Liver (tissue), 9 donors: ENCODE measurements around the gene RASIP1. TPM values are rescaled to one million over a fixed set of nuclear protein-coding genes. Genes with fewer than 3 reads are reported as not detected.
A peak's percentile ranks its signal among the peaks of the same experiment; 100 is the strongest.

Source experiments
- DNase-seq: peaks from one replicate; pipeline ENCODE4 v3.0.0-alpha.2; 2017; ENCODE audit warnings: low spot score
- H3K27ac ChIP-seq, 2 donors: one replicate each; pipeline ENCODE4 v1.7.0; 2013; ENCODE audit warnings: inconsistent platforms in 2 of 2, low read length in 2 of 2, control low read depth in 1 of 2, low read depth in 1 of 2, mild to moderate bottlenecking in 1 of 2
- H3K27me3 ChIP-seq, 4 donors: one replicate each; pipeline versions ENCODE4 v1.6.1 to v1.7.0; 2013; ENCODE audit warnings: low read length in 3 of 4, inconsistent platforms in 1 of 4, mild to moderate bottlenecking in 1 of 4, moderate library complexity in 1 of 4; ENCODE audit not compliant: control insufficient read depth in 4 of 4, insufficient read depth in 4 of 4
- H3K36me3 ChIP-seq, 4 donors: one replicate each; pipeline versions ENCODE4 v1.6.1 to v1.7.0; 2013; ENCODE audit warnings: low read length in 3 of 4, mild to moderate bottlenecking in 3 of 4, low read depth in 1 of 4, moderate library complexity in 1 of 4; ENCODE audit not compliant: control insufficient read depth in 4 of 4, insufficient read depth in 3 of 4
- H3K4me1 ChIP-seq, 4 donors: one replicate each; pipeline versions ENCODE4 v1.6.1 to v1.7.0; 2013; ENCODE audit warnings: low read length in 3 of 4, mild to moderate bottlenecking in 3 of 4, moderate library complexity in 1 of 4; ENCODE audit not compliant: control insufficient read depth in 4 of 4, insufficient read depth in 4 of 4
- H3K4me3 ChIP-seq, 3 donors: one replicate each; pipeline versions ENCODE4 v1.6.1 to v1.7.0; 2013; ENCODE audit warnings: low read length in 3 of 3, control low read depth in 1 of 3, low read depth in 1 of 3, mild to moderate bottlenecking in 1 of 3
- H3K9ac ChIP-seq, 2 donors: one replicate each; pipeline ENCODE4 v1.7.0; 2013; ENCODE audit warnings: low read length in 2 of 2, mild to moderate bottlenecking in 2 of 2, moderate library complexity in 2 of 2, control low read depth in 1 of 2, low read depth in 1 of 2
- H3K9me3 ChIP-seq, 4 donors: one replicate each; pipeline versions ENCODE4 v1.6.1 to v1.7.0; 2013; ENCODE audit warnings: low read length in 3 of 4; ENCODE audit not compliant: control insufficient read depth in 4 of 4
- CTCF ChIP-seq: fragments of 150-350 bp; IDR thresholded peaks from 2 replicates; pipeline ENCODE4 v1.5.1; 2017; ENCODE audit warnings: improper control_type of control experiment, low read depth, low read length; ENCODE audit not compliant: missing input control
- FOXA2 ChIP-seq: IDR thresholded peaks from 2 replicates; pipeline ENCODE4 v1.6.1; 2016; ENCODE audit warnings: antibody characterized with exemption
- GABPA ChIP-seq, 2 donors: IDR thresholded peaks in 1 of 2; conservative IDR thresholded peaks in 1 of 2; 2 replicates each; pipeline ENCODE4 v1.6.1; 2016; ENCODE audit warnings: antibody characterized with exemption in 2 of 2, mild to moderate bottlenecking in 1 of 2, moderate library complexity in 1 of 2
- HNF4A ChIP-seq, 2 donors: conservative IDR thresholded peaks; 2 replicates each; pipeline ENCODE4 v1.6.1; 2016; ENCODE audit warnings: antibody characterized with exemption in 2 of 2, mild to moderate bottlenecking in 2 of 2
- NR2F2 ChIP-seq: IDR thresholded peaks from 2 replicates; pipeline ENCODE4 v1.6.1; 2016; ENCODE audit warnings: antibody characterized with exemption
- RAD21 ChIP-seq, 2 donors: IDR thresholded peaks; 2 replicates each; pipeline ENCODE4 v1.6.1; 2016; ENCODE audit warnings: antibody characterized with exemption in 2 of 2, mild to moderate bottlenecking in 2 of 2
- REST ChIP-seq: IDR thresholded peaks from 2 replicates; pipeline ENCODE4 v1.6.1; 2016; ENCODE audit warnings: antibody characterized with exemption, mild to moderate bottlenecking
- RXRA ChIP-seq, 2 donors: IDR thresholded peaks; 2 replicates each; pipeline ENCODE4 v1.6.1; 2017 to 2018; ENCODE audit warnings: antibody characterized with exemption in 2 of 2, mild to moderate bottlenecking in 1 of 2
- SP1 ChIP-seq: IDR thresholded peaks from 2 replicates; pipeline ENCODE4 v1.6.1; 2018; ENCODE audit warnings: antibody characterized with exemption, mild to moderate bottlenecking
- TAF1 ChIP-seq: conservative IDR thresholded peaks from 2 replicates; pipeline ENCODE4 v1.6.1; 2016; ENCODE audit warnings: antibody characterized with exemption, mild to moderate bottlenecking
- WGBS: extraction: QIAGEN DNeasy Blood & Tissue Kit; methylation state at CpG from one replicate; pipeline ENCODE4 v1.1.7; 2013; 5-methylcytosine and 5-hydroxymethylcytosine counted together
- polyA plus RNA-seq, 2 donors: library from polyadenylated mRNA; stranded (reverse) in 1 of 2; unstranded in 1 of 2; fragments of 200-250 nt in 1 of 2; fragments of >200 nt in 1 of 2; fragmentation: Nextera tagmentation in 1 of 2; extraction: Ambion mirVana in 1 of 2; gene quantifications; one replicate each; pipeline versions ENCODE4 v1.2.1 to v1.2.3, GENCODE V29; 2013 to 2015
- total RNA-seq, 2 donors: library from RNA; depleted of rRNA; stranded (reverse); fragments of >200 nt; gene quantifications; one replicate each; pipeline ENCODE4 v1.2.3, GENCODE V29; 2014
- TF ChIP-seq, protein P1 (sequence below): IDR thresholded peaks from 2 replicates; pipeline ENCODE4 v1.6.1; 2016; ENCODE audit warnings: antibody characterized with exemption
- donor health status: healthy.
- donor health status: healthy.
- donor health status: healthy.
- donor health status: healthy.
- donor health status: healthy.

The RASIP1 gene
- total and polyA plus RNA-seq, 4 donors = 1.8 to 5.4 (median 4.5) TPM

- Histone ChIP-seq H3K36me3 (no peaks in the 10 kb centered on the region), H3K9me3 (no peaks in the 10 kb centered on the region), H3K27ac (no peak overlapping the region), H3K4me3 (no peak overlapping the region), H3K4me1 (peaks cover 0 to 15% (median 10%) of the 10 kb centered on the region in 4 donors), H3K9ac (no peak overlapping the region), H3K27me3 (no peaks in the 10 kb centered on the region)
- WGBS = 92% methylated on average over 29 of the region's 29 CpGs
- no peak for TF ChIP-seq HNF4A (conservative IDR thresholded peaks at IDR 0.05)
- TF ChIP-seq NR2F2 = no peak
- DNase-seq = no peak
Observed at GRCh38 chr19:48750771-48751504, 10.5 kb upstream of the RASIP1 start.

DNA sequence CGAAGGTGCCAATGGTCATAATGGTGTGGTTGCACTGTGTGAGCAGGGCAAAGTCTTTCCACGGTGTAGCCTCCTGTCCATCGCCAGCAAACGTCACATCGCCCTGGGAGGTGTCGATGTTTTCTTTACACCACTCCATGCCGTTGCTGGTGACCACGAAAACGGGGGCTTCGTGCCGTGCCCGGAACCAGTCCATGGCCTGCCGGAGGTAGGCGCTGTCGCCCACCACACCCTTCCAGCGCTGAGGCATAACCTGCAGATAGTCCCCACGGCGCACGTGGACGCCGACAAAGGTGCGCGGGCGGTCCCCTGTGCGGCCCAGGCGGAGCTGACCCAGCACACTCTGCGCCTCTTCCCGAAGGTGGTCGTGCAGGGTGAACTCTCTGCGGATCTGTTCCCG is 9.9 kb upstream of the RASIP1 start:
- Histone ChIP-seq H3K4me1 (peaks cover 0 to 9% (median 4%) of the 10 kb centered on the region in 4 donors), H3K9me3 (no peaks in the 10 kb centered on the region), H3K27ac (no peak overlapping the region), H3K9ac (no peak overlapping the region), H3K36me3 (no peaks in the 10 kb centered on the region), H3K4me3 (no peak overlapping the region), H3K27me3 (no peaks in the 10 kb centered on the region)
- 87% methylated on average over 31 of the region's 31 CpGs for WGBS
- TF ChIP-seq, protein P1, sequence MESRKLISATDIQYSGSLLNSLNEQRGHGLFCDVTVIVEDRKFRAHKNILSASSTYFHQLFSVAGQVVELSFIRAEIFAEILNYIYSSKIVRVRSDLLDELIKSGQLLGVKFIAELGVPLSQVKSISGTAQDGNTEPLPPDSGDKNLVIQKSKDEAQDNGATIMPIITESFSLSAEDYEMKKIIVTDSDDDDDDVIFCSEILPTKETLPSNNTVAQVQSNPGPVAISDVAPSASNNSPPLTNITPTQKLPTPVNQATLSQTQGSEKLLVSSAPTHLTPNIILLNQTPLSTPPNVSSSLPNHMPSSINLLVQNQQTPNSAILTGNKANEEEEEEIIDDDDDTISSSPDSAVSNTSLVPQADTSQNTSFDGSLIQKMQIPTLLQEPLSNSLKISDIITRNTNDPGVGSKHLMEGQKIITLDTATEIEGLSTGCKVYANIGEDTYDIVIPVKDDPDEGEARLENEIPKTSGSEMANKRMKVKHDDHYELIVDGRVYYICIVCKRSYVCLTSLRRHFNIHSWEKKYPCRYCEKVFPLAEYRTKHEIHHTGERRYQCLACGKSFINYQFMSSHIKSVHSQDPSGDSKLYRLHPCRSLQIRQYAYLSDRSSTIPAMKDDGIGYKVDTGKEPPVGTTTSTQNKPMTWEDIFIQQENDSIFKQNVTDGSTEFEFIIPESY = no peak
- peak; percentile 26 to 43 for TF ChIP-seq HNF4A (conservative IDR thresholded peaks at IDR 0.05)
- DNase-seq = no peak

DNA sequence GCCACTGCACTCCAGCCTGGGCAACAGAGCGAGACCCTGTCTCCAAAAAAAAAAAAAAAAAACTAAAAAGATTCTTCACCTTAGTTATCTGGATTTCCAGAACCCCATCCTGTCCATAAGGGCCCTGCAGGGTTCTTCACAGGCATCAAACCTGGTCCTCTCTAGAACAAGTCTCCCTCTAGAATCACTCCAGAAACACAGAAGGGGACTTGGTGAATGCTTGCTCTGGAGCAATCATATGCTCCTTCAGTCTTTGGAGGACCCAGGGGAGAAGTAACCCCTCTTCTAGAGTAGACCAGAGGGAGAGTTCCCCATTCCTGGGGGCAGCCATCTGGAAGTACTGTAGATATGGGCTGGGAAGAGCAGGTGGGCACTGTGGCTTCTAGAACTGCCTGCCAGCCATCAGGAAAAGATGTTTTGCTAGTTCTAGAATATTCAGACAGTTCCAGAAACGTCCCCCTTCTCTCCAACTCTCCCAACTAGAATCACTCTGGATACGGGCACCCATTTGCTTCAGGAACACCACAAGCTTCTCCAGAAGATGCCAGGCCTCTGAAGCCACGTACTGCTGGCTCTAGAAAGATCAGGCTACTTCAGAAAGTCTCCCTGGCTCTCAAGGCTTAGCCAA is 9.3 kb upstream of the RASIP1 start:
- Histone ChIP-seq H3K27me3 (no peaks in the 10 kb centered on the region), H3K4me1 (peaks cover 0 to 6% (median 3%) of the 10 kb centered on the region in 4 donors), H3K27ac (no peak overlapping the region), H3K9ac (no peak overlapping the region), H3K4me3 (no peak overlapping the region), H3K9me3 (no peaks in the 10 kb centered on the region), H3K36me3 (no peaks in the 10 kb centered on the region)
- TF ChIP-seq RXRA (IDR thresholded peaks at IDR 0.05) (no peak), FOXA2 (no peak), TAF1 (no peak), GABPA (IDR thresholded peaks at IDR 0.05 in 1 of 2, conservative IDR thresholded peaks at IDR 0.05 in 1 of 2) (no peak), SP1 (no peak), REST (no peak), RAD21 (IDR thresholded peaks at IDR 0.05) (no peak), HNF4A (conservative IDR thresholded peaks at IDR 0.05) (no peak), NR2F2 (no peak), CTCF (no peak)
- WGBS = 88% methylated on average over 4 of the region's 4 CpGs
- no peak for DNase-seq
